NCI-H2107 (cell line): ENCODE results near the gene NPR3.

Source experiments
- DNase-seq: peaks from one replicate; lab custom pipeline; 2025; lab: John Stamatoyannopoulos, UW

Gene NPR3

DNA sequence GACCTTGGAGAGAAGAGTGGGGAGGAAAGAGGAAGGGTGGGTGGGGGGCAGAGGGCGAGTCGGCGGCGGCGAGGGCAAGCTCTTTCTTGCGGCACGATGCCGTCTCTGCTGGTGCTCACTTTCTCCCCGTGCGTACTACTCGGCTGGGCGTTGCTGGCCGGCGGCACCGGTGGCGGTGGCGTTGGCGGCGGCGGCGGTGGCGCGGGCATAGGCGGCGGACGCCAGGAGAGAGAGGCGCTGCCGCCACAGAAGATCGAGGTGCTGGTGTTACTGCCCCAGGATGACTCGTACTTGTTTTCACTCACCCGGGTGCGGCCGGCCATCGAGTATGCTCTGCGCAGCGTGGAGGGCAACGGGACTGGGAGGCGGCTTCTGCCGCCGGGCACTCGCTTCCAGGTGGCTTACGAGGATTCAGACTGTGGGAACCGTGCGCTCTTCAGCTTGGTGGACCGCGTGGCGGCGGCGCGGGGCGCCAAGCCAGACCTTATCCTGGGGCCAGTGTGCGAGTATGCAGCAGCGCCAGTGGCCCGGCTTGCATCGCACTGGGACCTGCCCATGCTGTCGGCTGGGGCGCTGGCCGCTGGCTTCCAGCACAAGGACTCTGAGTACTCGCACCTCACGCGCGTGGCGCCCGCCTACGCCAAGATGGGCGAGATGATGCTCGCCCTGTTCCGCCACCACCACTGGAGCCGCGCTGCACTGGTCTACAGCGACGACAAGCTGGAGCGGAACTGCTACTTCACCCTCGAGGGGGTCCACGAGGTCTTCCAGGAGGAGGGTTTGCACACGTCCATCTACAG lies 760 bp downstream of the NPR3 start:
- no peak for DNase-seq

DNA sequence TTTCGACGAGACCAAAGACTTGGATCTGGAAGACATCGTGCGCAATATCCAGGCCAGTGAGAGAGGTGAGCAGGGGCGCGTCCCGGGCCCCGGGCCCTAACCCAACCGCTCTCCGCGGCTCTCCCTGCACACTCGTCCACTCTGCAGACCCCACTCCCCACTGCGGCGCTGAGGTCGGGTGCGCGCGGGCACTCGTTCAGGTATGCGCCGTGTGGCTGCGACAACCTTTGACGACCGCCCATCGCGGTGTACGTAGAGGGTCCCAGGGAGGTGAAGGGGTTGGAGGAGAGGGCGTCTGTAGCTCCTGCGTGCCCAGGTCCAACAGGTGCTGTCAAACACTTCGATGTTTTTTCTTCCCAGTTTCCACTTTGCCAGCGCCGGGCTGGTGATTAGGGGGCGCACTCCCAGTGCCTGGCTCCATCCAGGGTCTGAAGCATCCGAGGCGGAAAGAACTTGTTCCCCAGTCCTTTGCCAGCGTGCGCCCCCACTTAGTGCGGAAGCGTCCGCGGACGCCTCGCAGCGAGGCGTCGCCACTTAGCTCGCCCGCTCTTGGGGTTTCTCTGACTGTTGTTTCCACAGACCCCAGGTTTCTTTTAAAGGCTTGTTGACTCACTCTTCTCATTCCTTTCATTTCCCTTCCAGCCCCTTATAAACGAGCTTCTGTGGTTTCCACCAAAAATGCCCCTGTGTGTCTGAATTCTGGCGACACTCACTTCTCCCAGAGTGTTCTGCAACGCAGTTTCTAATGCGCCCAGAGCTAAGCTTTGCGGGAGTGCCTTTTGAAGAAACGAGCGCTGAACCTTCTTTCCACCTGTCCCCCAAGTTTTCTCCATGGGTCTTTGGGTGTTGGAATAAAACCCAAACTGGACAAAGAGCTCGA lies 1.6 kb downstream of the NPR3 start:
- no peak for DNase-seq

DNA sequence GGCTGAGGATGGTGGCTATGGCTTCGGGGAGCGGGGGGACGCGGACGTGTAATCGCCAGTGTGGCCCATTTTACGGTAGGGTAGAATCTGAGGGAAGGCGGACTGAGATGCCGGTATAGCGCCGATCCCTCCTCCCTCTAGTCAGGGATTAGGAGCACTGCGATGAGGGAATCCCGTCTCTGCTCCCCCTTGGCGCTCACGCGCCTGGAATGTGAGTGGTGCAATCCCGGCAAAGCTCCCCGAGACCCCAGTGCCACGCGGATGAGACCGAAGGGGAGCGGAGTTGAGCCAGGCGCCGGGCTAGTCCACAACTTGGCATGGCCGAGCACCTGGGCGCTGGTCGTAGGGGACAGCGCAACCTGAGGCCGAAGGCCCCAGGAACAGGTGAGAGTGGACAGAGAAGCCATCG lies 2.2 kb downstream of the NPR3 start:
- DNase-seq, result no peak

DNA sequence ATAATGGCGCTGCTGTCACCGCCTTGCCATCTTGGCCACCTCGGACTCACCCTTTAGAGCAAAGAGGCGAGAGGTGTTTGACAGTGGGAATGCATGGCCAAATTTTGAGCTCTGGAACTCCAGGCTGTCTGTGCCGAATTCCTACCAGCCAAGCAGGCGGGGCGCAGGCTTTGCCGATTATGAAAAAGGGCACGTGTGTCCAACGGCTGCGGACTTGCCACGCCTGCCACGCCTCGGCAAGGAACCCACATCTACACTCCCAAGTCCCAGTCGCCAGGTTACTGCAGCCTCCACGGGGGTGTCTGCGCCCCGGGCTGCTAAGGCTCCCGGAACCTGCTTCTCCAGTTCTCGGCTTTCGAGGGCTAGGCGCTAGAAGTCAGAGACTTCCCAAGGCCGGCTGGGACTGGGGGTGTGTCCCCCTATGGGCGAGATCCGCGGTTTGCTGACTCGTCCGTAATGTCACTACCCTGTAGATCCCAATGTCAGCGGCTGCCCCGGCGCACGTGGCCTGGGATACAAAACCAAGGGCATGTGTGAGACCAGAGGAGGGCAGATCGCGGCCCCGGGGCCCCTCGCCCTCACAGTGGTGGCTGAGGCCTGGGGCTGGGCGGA lies 2.8 kb downstream of the NPR3 start:
- no peak for DNase-seq

DNA sequence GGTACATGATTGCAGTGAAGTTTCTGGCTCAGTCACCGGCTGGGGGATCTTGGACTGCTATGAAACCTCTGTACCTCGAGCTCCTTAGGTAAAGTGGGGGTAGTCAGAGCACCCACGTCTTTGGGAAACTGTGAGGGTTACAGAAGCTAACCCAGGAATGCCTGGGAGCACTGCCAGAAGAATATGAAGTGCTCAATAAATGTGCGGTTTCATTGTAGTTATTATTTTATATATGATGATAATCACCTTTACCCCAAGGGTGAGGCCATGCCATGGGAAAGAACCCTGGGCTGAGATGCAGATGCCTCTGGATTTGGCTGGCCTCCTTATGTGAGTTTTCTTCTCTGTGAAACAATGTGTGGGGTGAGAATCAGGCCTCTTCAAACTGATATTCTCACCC lies 3.7 kb downstream of the NPR3 start:
- DNase-seq, result no peak

DNA sequence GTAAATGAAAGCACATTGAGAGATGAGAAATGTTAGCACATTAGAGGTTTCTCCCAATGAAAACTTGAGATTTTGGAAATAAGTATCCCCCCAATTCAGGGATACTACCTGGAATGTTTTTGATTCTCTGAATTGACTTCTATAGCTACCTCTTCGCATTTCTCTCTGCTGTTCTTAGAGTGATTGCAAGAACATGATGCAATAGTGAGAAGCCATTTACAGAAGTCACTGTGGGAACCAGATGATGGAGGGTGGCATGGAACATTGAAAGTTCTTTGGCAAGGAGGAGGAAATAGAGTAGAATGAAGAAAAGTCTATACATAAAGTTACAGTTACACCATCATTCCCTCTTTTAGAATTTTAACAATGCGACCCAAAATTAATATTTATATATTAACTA lies 9.2 kb downstream of the NPR3 start:
- no peak for DNase-seq

DNA sequence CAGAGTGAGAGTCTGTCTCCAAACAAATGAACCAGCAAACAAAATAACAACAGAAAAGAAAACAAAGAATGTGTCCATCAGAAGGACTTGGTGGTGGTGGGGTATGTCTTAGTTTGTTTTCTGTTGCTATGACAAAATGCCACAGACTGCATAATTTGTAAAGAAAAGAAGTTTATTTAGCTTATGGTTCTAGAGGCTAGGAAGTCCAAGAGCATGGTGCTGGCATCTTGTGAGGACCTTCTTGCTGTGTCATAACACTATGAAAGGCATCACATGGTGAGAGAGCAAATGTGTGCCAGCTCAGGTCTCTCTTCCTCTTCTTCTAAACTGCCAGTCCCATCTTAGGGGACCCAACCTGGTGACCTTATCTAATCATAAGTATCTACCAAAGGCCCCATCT lies 10.5 kb downstream of the NPR3 start:
- no peak for DNase-seq

DNA sequence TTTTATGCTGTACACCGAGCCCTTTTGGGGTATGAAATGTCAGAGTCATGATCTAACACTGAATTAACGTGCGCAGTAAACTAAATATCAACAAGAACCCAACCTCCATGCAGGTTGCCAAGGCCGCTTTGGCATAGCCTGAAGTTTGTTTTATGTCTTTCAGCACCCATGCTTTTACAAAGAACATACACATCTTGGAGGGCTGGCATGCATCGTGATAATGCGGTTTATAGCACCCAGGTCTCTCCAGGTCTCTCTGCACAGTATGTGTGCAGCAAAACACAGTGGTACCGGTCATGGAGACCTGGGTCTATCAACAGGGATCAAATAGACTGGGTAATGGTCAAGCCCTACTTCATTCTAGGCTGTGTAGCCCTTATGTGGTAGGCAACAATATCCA lies 11.8 kb downstream of the NPR3 start:
- no peak for DNase-seq

DNA sequence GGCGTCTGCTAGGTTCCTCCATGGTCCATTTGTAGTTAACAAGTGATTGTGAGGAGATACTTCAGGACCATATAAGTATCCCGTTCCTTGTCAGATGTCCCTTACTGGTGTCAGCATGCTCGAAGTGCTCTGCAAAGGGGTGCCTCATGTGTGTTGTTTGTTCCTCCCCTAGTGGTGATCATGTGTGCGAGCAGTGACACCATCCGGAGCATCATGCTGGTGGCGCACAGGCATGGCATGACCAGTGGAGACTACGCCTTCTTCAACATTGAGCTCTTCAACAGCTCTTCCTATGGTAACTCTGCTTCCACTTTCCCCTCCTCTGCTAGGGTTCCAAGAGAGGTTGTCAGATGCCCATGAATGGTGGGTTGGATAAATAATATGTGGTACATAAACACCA lies 13.4 kb downstream of the NPR3 start:
- no peak for DNase-seq

DNA sequence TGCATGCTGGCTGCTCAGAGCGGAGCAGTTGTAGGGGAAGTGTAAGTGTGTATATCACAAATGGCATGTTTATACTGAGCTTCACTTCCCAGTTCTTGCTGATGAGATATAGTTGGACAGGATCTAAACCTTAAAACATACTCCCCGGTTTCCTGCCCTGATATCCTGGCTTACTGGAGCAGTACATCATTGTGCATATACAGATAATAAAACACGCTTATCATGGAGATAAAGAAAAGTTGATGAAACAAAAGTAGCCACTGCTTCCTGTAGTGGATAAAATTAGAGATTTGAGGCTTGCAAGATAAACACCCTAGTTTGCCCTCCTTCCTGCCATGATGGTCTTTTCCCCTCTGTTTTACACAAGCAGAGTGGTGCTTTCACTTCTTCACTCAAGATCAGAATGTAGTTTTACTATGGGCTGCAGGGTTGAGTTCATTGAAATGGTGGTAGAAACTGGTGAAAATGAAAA lies 15.0 kb downstream of the NPR3 start:
- no peak for DNase-seq

DNA sequence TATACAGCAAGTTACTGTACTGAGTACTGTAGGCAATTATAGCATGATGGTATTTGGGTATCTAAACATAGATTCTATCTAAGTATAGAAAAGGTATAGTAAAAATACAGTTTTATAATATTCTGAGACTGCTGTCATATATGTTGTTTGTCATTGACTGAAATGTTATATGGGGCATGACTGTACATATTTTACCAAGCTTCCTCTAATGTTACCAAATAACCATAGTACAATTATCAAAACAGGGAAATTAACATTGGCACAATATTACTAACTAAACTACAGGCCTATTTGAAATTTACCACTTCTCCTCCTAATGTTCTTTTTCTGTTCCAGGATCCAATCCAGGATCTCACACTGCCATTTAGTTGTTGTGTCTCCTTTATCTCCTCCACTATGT lies 18.5 kb downstream of the NPR3 start:
- no peak for DNase-seq

DNA sequence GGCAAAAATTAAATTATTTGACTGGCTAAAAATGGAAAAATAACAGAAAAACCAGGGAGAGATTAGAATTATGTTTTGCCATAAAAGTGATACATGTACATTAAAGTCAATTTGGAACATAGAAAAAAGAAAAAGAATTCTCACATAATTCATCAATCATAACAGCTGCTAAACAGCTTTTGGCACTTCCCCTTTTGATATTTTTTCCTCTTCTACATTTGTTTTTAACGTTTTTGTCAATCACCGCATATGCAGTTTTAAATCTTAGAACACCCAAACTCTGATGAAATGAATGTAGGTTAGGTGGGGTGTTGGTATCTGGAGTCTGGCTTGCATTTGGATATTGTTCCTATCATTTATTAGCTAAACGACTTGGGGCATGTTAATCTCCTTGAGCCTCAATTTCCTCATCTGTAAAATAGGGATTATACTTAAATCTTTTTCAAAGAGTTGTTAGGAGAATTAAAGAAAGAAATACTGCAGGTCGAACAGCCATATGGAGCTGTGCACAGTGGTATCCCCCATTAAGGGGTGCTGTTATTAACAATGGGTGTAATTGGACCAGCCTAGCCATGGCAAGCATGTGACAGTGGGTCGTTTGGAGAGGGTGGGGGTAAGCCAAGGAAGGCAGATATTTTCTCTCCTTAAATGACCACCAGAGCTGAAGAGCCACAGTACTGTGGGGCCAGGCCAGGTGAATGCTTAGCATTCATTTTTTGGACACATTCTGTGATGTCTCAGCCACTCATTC lies 22.6 kb downstream of the NPR3 start:
- no peak for DNase-seq

DNA sequence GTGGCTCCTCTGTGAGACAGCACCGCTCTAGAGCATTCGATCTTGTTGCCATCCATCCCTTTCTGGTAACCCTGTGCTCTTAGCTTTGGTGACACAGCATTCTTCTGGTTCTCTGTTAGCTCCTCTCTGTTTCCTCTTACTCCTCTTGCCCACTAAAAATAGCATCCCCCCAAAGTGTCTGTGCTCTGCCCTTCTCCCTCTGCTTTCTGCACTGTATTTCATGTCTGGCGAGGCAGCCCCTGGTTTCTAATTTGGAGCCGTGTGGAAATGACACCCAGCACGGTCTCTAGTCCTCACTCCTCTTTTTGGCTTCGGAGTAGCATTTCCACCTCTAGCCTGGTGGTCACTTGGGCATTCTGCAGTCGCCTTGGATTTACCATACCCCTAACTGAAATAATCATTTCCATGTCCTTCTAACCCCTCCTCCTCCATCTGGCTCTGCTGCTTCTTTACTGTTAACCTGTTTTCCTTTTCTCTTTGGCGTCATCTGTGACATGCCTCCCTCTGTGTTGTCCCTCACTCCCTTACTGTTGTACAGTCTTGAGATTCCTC lies 23.8 kb downstream of the NPR3 start:
- DNase-seq, result no peak

DNA sequence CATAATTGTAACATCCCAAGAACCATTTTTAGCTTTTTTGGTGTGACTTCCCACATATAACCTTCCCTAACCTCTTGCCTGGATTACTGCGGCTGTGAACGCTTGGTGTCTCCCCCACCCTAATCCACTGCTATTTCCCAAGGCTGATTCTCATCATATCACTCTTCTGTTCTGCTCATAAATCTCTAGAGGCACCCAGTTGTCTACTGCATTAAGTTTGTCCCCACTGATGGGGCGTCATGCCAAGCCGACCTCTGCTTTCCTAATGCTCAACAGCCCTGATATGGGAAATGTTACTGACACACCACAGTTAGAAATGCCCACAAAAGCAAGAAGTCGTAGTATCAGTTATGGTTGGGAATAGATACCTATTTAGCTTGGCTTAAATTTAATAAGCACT lies 24.4 kb downstream of the NPR3 start:
- DNase-seq, result no peak

DNA sequence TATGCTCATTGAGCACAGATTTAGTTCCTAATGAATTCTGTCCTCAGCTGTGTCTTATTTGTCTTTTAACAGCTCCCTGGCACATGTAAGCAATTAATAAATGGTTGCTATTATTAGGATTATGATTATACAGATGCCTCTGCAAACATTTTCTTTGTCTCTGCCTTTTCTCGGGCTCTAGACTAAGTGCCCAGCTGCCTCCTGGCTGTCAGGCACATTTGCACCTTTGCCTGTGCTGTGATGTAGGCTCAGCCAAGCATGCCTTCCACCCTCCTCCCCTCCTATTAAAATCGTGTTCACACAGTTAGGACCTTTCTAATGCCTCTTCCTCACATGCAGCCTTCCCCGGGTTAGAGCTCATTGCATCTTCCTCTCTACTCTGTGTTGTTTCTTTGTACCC lies 25.7 kb downstream of the NPR3 start:
- no peak for DNase-seq

DNA sequence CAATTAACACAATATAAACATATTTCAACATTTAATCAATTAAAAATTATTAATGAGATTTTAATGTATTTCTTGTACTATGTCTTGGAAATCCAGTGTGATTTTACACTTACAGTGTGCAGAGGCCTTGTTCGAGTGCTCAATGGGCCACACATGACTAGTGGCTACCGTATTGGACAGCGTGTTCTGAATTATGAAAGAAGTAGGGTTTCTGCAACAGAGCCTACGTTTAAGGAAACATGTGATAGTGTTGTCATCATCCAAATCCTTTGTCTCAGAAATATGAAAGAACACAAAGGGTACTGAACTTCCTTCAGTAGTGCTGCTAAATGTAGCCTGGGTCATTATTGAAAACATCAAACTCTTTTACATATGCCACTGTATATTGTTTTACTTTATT lies 29.5 kb downstream of the NPR3 start:
- no peak for DNase-seq

DNA sequence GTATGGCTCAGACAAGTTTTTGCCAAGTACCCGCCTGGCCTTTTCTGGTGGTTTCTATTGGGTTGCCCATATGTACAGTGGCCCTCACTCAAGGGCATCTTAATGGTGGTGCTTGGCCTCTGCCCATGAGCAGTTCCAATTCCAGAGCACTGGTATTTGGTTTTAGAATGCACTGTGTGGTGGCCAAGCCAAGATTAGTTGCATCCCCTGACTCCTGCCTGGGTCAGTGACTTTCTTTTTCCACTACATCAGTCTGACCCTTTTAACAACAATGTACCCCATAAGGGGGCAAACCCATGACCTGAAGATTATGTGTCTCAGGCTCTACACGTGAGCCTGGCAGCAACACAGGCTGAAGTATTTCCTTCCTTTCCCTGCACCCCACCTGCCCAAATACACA lies 34.2 kb downstream of the NPR3 start:
- no peak for DNase-seq

DNA sequence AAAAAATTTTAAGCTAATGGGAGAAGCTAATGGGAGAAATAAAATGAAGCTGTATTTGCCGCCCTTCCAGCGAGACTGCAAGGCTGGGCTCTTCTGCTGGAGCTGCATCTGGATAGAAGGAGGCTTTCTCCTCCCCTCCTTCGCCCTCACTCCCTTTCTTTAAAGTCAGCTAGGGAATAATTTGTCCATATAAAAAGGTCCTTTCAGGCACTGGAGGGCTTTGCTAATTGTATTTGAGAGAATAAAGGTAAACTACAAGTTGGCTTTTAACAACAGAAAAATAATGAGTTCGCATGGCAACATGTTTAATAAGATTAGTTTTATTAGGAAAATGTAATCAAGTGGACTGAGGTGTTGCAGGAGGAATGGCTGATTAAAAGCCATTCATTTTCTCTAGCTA lies 41.3 kb downstream of the NPR3 start:
- DNase-seq, result no peak

DNA sequence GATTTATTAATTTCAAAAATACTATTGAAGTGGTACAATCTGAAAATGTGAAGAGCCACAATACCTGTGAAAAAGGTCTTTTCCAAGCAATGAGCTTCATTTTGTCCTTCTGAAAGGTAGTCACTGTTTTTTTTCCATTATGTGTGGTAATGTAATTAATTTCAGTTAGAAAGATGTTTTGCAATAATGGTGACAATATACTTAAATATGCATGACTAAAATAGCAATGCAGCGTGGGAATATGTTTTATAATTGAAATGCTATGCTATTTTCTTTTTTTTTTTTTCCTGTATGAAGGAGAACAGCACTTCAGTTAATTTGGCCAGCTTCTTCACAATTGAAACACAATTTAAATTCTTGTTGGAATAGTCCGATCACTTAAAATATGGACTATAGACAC lies 41.9 kb downstream of the NPR3 start:
- DNase-seq, result no peak

DNA sequence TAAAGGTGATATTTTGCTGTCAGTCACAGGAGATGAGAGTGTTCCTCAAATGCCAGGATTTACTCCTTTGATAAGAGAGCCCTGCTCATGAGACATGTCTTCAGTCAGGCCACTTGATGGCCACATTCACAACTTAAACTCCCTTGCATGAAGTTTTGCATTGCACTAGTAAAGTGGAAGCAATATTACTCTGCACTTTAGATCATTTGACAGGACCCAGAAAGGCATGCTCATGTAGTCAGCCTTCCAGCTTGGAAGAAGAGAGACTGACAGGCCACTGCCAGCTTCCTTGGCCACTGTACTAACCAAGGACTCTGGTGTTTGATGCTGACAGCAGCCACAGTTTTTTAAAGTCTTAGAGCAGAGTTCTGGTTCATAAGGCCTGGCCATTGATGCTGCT lies 42.6 kb downstream of the NPR3 start:
- no peak for DNase-seq

DNA sequence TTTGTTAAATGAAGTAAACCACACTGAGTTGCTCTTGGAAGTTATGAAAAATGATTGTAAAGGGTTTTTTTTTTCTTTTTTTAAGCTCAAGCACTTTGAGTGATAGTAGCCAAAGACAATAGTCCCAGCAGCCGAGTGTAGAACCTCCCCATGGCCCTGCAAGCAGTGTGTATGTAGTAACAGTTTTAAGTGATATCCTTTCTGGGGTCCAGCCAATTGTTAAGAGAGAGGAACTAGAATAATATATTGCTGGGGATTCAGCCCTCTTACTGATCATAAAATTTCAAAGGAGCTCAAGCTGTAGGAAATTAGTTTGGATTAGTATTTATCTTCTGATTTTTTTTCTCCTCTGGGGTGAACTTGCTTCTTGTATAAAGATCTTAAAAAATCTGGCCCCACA lies 43.2 kb downstream of the NPR3 start:
- no peak for DNase-seq

DNA sequence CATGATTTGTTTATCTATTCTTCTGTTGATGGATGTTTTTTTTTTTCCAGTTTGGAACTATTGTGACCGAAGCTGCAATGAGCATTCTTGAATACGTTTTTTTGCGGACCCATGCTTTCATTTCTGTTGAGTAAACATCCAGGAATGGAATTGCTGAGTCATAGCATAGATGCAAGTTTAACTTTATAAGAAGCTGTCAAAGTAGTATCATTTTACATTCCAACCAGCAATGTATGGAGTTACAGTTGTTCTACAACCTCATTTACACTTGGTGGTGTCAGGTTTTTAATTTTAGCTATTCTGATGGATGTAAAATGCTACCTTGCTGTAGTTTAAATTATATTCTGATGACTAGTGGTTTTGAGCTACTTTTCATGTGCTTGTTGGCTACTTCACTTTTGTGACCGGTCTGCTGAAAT lies 49.0 kb downstream of the NPR3 start:
- DNase-seq, result no peak
